Colon (tissue), 2 donors: ENCODE data around the gene ZNG1C.
"Not testable (repeated sequence)": the region's sequence is repeated elsewhere in the genome, so short reads cannot be mapped to it uniquely, and the experiment has no call there.

ENCODE experiments used
- FAIRE-seq: peaks from 2 replicates; lab custom pipeline; 2012; peaks lifted over from hg19 to GRCh38; lab: Jason Lieb, UNC
- donor health status: control.
- donor health status: control.

Gene ZNG1C

GRCh38 chr9:68343242-68343641, 101.5 kb downstream of the ZNG1C start:
- not testable (repeated sequence) for FAIRE-seq

DNA sequence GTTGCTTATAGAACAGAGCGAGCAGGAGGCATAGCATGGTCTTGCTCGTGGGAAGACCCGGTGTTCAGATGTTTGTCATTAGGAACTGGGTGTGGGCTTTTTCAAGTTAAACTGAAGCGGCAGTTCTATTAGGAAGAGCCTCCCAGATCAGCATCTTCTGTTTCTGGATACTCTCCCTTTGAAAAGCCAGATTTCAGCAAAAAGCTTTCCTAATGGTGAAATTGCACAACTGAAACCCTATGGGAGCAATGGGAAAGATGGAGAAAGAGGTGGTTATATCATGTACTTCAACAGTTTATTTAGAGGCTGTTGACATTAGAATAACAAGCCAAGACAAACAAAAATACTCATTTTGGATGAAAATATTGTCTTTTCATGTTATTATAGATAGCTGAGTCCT, 102.2 kb downstream of the ZNG1C start:
- not testable (repeated sequence) for FAIRE-seq
